GM10266 (cell line): Measurements from ENCODE around the gene DSCAM.

Experiments
- DNase-seq: peaks from one replicate; pipeline ENCODE4 v3.0.0; 2012; ENCODE audit errors: extremely low spot score
- CTCF ChIP-seq: IDR thresholded peaks from 2 replicates; pipeline ENCODE4 v1.5.1; 2012; ENCODE audit warnings: mild to moderate bottlenecking, low read depth; ENCODE audit not compliant: control insufficient read depth, insufficient read depth; ENCODE audit errors: missing control alignments

Gene DSCAM

GRCh38 chr21:40633048-40633447, 213.9 kb downstream of the DSCAM start:
- no peak for DNase-seq
- no peak for TF ChIP-seq CTCF

- TF ChIP-seq CTCF, result no peak
- no peak for DNase-seq
These were observed 215.7 kb downstream of the DSCAM start for GRCh38 chr21:40631211-40631610.

GRCh38 chr21:40625991-40626390, 221.0 kb downstream of the DSCAM start:
- DNase-seq, result no peak
- no peak for TF ChIP-seq CTCF

GRCh38 chr21:40623528-40623927, 223.4 kb downstream of the DSCAM start:
- no peak for DNase-seq
- no peak for TF ChIP-seq CTCF

GRCh38 chr21:40622531-40622930, 224.4 kb downstream of the DSCAM start:
- DNase-seq, result no peak
- no peak for TF ChIP-seq CTCF

GRCh38 chr21:40620386-40621145, 226.4 kb downstream of the DSCAM start:
- DNase-seq, result no peak
- TF ChIP-seq CTCF, result no peak

- no peak for TF ChIP-seq CTCF
- DNase-seq, result no peak
These were observed 228.6 kb downstream of the DSCAM start for GRCh38 chr21:40618191-40618973.
